Measurements from ENCODE around the gene PRRX2.

GRCh38 chr9:129667378-129667777 is 1.9 kb downstream of the PRRX2 start:
- TF ChIP-seq CTCF (IDR thresholded peaks at IDR 0.05) (no peak), EP300 (IDR thresholded peaks at IDR 0.05) (no peak)
